Activated naive CD8-positive, alpha-beta T cell treated with anti-CD3 and anti-CD28 coated beads for 36 hours (primary cell): Measurements from ENCODE around the gene ADAMTS19. TPM values are rescaled to one million over a fixed set of nuclear protein-coding genes. Genes with fewer than 3 reads are reported as not detected.
"Not testable (repeated sequence)": the region's sequence is repeated elsewhere in the genome, so short reads cannot be mapped to it uniquely, and the experiment has no call there.

Source experiments
- DNase-seq: peaks from one replicate; pipeline ENCODE4 v3.0.0; 2021
- H3K27ac Mint-ChIP-seq: one replicate; pipeline ENCODE4 v1.8.0; 2022; ENCODE audit warnings: mild to moderate bottlenecking, moderate library complexity, mixed read lengths
- H3K27me3 Mint-ChIP-seq: one replicate; pipeline ENCODE4 v1.8.0; 2022; ENCODE audit warnings: mild to moderate bottlenecking, mixed read lengths
- H3K36me3 Mint-ChIP-seq: one replicate; pipeline ENCODE4 v1.8.0; 2021; ENCODE audit warnings: mild to moderate bottlenecking, mixed read lengths
- H3K4me1 Mint-ChIP-seq: one replicate; pipeline ENCODE4 v1.8.0; 2021; ENCODE audit warnings: mixed read lengths
- H3K4me3 Mint-ChIP-seq: one replicate; pipeline ENCODE4 v1.8.0; 2022; ENCODE audit warnings: mild to moderate bottlenecking, moderate library complexity, mixed read lengths
- H3K9me3 Mint-ChIP-seq: one replicate; pipeline ENCODE4 v1.8.0; 2022; ENCODE audit warnings: mixed read lengths
- total RNA-seq, 2 experiments: library from RNA; stranded (reverse); gene quantifications; one replicate each; pipeline ENCODE4 v1.2.3, GENCODE V29; 2021

The ADAMTS19 gene
- total RNA-seq, 2 experiments from 2014 or later: not detected

GRCh38 chr5:129506086-129506485 lies 46.0 kb downstream of the ADAMTS19 start:
- Mint-ChIP-seq H3K4me1 (no peaks in the 10 kb centered on the region), H3K27me3 (no peaks in the 10 kb centered on the region), H3K9me3 (peaks cover 1% of the 10 kb centered on the region), H3K27ac (no peak overlapping the region), H3K36me3 (no peaks in the 10 kb centered on the region), H3K4me3 (no peak overlapping the region)
- no peak for DNase-seq

DNA sequence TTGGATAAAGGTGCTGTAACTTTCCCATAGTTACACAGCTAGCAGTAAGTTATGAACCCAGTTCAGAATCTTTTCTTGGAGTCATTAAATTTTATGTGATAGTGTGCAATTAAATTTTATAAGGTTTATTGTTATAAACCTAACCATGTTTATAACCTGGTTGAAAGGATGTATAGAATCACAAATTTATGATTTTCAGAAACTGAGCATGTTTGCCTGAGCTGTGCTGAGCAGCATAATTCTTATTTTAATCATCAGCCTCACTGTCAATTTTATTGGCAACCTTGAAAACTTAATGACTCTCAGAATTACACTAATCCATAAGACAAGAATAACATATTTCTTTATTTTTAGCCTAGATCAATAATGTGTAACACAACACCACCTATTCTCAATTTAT lies 46.9 kb downstream of the ADAMTS19 start:
- peaks cover 1% of the 10 kb centered on the region for H3K9me3 Mint-ChIP-seq
- no peak overlapping the region for H3K27ac Mint-ChIP-seq
- DNase-seq: no peak
- no peak overlapping the region for H3K4me3 Mint-ChIP-seq
- H3K36me3 Mint-ChIP-seq: no peaks in the 10 kb centered on the region
- no peaks in the 10 kb centered on the region for H3K4me1 Mint-ChIP-seq
- no peaks in the 10 kb centered on the region for H3K27me3 Mint-ChIP-seq

DNA sequence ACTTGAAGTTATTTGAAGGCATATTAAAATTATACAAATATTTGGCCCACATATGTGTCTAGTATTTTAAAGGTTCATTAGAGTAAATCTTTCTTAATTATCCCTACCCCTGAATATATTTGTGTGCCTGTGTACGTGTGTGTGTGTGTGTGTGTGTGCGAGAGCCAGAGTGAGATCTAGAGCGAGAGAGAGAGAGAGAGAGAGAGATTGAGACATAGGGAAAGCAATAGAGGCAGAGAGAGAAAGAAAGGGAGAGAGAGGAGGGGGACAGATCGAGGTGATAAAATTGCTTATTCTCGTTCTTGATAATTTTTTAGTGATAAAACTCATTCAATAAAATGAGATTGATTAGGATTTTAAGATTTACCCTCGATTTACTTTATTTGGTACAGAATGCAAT lies 47.4 kb downstream of the ADAMTS19 start:
- Mint-ChIP-seq H3K36me3 (no peaks in the 10 kb centered on the region), H3K4me3 (no peak overlapping the region), H3K27ac (no peak overlapping the region), H3K9me3 (peaks cover 1% of the 10 kb centered on the region), H3K27me3 (no peaks in the 10 kb centered on the region), H3K4me1 (no peaks in the 10 kb centered on the region)
- DNase-seq: no peak

GRCh38 chr5:129508606-129509005 lies 48.5 kb downstream of the ADAMTS19 start:
- no peaks in the 10 kb centered on the region for H3K27me3 Mint-ChIP-seq
- H3K36me3 Mint-ChIP-seq: no peaks in the 10 kb centered on the region
- no peaks in the 10 kb centered on the region for H3K4me1 Mint-ChIP-seq
- no peak overlapping the region for H3K27ac Mint-ChIP-seq
- peaks cover 1% of the 10 kb centered on the region for H3K9me3 Mint-ChIP-seq
- H3K4me3 Mint-ChIP-seq: no peak overlapping the region
- DNase-seq: no peak

DNA sequence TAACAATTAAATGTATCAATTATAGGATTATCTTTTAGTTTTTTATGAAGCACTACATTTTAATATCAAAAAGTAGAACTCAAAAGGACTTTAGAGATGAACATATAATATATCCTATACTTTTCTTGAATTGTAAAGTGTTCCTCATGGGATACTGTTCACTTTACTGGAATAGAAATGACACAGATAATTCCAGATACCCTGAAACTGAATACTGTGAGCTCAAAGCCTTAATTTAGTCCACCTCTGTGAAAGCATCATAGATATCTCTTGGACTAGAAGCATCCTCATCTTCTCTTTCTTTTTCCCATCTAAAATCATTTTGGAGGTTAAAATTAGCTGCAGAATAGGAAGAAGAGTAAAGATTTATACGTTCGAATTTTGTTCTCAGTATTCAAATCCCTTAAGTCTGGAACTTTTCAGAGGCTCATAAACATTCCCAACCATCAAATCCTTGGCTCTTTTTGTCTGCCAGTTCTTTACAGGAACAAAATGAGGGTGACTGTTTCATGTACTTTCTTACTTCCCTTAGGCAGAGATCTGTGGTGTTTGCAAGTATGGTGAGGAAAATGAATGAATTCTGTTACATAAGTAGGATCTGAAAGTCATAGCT lies 49.4 kb downstream of the ADAMTS19 start:
- Mint-ChIP-seq H3K9me3 (peaks cover 1% of the 10 kb centered on the region), H3K36me3 (no peaks in the 10 kb centered on the region), H3K27ac (no peak overlapping the region), H3K4me1 (no peaks in the 10 kb centered on the region), H3K27me3 (no peaks in the 10 kb centered on the region), H3K4me3 (no peak overlapping the region)
- DNase-seq: no peak

DNA sequence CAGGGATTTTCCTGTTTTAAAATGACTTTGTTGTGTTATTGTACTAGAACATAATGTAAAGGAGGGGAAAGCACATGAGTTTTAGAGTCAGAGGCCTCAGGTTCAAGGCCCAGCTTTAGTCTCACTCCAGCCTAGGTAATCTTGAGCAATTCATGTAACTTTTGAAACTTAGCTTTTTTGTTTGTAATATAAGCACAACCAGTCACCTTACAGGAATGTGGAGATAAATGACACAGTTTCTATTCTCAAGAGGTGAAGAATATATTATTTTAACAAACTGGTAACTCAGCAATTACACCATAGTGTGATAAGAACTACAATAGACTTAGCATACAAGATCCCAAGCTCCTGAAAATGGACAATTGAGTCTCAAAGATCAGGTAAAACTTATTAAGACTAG lies 51.2 kb downstream of the ADAMTS19 start:
- no peak overlapping the region for H3K27ac Mint-ChIP-seq
- no peaks in the 10 kb centered on the region for H3K36me3 Mint-ChIP-seq

DNA sequence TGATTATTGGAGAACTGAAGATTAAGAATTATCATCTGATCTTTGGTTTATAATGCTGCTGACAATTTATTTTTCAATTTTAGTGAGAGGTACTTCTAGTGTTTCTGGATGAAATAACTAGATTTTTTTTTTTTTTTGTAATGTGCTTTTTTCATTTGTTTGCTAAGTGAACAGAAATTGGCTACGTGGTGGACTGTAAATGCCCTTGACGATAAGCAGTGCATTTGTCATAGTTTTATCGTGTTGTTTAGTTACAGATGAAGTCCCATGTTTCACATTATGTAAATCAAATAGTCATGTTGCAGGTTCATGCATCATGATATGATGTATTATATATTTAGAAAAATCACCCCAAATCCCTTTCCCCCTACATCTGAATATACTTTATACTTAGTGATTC lies 81.0 kb downstream of the ADAMTS19 start:
- Mint-ChIP-seq H3K9me3 (peaks cover 2% of the 10 kb centered on the region), H3K27ac (no peak overlapping the region), H3K36me3 (no peaks in the 10 kb centered on the region), H3K27me3 (no peaks in the 10 kb centered on the region), H3K4me1 (no peaks in the 10 kb centered on the region), H3K4me3 (no peak overlapping the region)
- no peak for DNase-seq

More for the DNA sequence above, 51.2 kb downstream of the ADAMTS19 start:
- no peak for DNase-seq
- Mint-ChIP-seq H3K27me3 (no peaks in the 10 kb centered on the region), H3K4me1 (no peaks in the 10 kb centered on the region), H3K9me3 (peaks cover 1% of the 10 kb centered on the region), H3K4me3 (no peak overlapping the region)

DNA sequence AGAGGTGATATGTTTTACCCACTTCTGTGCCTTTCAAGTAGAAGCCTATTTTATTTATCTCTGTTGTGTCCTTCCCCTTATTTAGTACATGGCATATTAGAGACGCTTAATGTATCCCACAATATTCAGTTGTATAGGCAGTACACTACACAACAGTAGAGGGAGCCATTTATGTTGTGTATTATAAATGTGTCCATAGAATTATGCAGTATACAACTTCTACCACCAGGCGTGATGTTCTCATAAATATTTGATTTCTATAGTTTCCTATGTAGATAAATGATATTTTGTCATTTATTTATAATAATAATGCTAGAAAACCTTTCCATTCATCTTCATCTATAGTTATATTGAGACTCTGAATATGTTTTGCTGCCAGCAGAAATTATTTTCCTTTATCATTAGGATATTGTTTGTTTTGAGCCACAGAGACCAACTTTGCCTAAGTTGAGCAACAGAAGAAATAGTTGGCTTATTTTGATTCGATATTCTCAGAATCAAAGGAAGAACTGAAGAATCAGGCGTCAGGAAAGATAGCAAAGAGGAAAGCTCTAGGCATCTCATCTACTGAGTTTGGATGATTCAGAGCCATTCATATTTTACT lies 81.7 kb downstream of the ADAMTS19 start:
- Mint-ChIP-seq H3K4me3 (no peak overlapping the region), H3K27me3 (no peaks in the 10 kb centered on the region), H3K36me3 (no peaks in the 10 kb centered on the region), H3K4me1 (no peaks in the 10 kb centered on the region), H3K9me3 (peaks cover 5% of the 10 kb centered on the region), H3K27ac (no peak overlapping the region)
- no peak for DNase-seq

GRCh38 chr5:129547137-129547536 lies 87.0 kb downstream of the ADAMTS19 start:
- peaks cover 11% of the 10 kb centered on the region for H3K9me3 Mint-ChIP-seq
- no peaks in the 10 kb centered on the region for H3K36me3 Mint-ChIP-seq
- no peak overlapping the region for H3K4me3 Mint-ChIP-seq
- DNase-seq: no peak
- H3K4me1 Mint-ChIP-seq: no peaks in the 10 kb centered on the region
- no peaks in the 10 kb centered on the region for H3K27me3 Mint-ChIP-seq
- H3K27ac Mint-ChIP-seq: no peak overlapping the region

DNA sequence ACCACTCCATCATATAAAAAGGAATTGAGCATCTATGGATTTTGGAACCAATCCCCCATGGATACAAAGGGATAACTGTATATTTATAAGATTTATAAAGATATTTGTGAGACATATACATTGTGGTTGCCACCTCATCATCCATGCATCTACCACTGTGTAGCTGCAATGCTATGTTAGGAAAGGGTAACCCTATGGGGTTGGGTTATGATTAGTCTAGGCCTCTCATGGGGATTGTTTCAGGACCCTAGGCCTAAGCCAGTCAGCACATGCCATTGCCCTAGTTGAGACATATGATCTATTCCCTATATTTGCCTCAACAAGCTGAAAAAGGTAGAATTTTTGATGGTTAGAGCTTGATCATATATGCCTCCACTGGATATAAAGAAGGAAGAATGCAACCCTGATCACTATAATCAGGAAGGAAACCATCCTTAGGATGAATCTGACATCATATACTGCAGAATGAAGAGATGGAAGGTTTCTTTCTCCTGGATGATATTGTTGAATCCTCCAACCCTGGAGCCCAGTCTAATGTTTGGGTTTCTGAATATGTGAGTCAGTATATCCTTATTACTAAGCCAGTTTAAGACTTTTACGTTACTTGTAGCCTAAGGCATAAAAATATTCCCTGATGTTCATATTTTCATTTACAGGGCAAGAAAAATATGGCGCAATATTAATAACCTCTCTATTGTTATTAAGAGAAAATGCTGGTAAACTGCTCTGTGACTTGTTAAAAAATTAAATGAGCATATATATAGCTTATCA lies 94.2 kb downstream of the ADAMTS19 start:
- Mint-ChIP-seq H3K27me3 (no peaks in the 10 kb centered on the region), H3K9me3 (no peaks in the 10 kb centered on the region), H3K4me1 (no peaks in the 10 kb centered on the region)

DNA sequence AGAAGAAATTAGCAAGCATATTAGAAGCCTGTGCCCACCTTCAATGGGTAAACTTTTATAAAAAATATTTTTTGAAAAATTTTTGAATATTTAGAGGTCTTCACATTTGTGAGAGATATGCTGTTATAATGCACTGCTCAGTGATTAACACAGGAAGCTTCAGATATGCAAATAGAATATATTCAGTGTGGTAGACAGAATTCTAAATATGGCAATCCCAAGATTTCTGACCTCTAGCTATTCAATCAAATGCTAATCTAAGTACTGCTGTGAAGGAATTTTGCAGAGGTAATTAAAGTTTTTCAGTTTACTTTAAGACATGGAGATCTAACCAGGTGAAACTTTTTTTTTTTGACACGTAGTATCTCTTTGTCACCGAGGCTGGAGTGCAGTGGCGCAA lies 103.5 kb downstream of the ADAMTS19 start:
- no peaks in the 10 kb centered on the region for H3K4me1 Mint-ChIP-seq
- H3K27me3 Mint-ChIP-seq: no peaks in the 10 kb centered on the region
- H3K9me3 Mint-ChIP-seq: no peaks in the 10 kb centered on the region
- no peak overlapping the region for H3K27ac Mint-ChIP-seq
- no peak overlapping the region for H3K4me3 Mint-ChIP-seq
- no peaks in the 10 kb centered on the region for H3K36me3 Mint-ChIP-seq
- no peak for DNase-seq

More for the DNA sequence above, 94.2 kb downstream of the ADAMTS19 start:
- DNase-seq: no peak
- no peak overlapping the region for H3K4me3 Mint-ChIP-seq
- no peak overlapping the region for H3K27ac Mint-ChIP-seq
- H3K36me3 Mint-ChIP-seq: no peaks in the 10 kb centered on the region

DNA sequence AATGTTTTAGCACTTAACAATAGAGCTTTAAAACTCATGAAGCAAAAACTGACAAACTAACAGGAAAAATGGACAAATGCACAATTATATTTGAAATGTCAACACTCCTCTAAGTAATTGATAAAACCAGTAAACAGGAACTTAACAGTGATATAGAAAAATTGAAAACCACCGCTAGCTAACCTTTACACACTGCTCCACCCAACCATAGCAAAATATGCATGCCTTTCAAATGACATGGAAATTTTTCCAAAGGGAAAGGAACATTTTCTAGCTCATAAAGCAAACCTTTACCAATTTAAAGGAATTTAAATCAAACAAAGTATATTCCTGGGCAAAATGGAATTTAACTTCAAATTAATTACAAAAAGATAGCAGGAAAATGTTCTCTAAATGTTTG lies 109.2 kb downstream of the ADAMTS19 start:
- Mint-ChIP-seq H3K4me3 (no peak overlapping the region), H3K36me3 (no peaks in the 10 kb centered on the region), H3K4me1 (no peaks in the 10 kb centered on the region), H3K27me3 (no peaks in the 10 kb centered on the region), H3K27ac (no peak overlapping the region), H3K9me3 (no peaks in the 10 kb centered on the region)
- no peak for DNase-seq

DNA sequence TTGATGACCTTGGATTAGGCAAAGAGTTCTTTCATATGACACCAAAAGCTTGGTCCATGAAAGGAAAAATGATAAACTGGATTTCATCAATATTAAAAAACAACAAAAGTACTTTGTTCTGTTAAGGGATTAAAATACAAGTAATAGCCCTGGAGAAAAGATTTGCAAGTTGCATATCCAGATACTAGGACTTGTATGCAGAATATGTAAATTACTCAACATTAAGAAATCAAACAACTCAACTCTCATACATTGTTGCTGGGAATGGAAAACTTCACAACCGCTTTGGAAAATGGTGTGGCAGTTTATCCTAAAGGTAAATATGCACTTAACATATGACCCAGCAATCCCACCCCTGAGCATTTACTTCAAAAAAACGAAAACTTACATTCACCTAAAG lies 112.0 kb downstream of the ADAMTS19 start:
- H3K4me3 Mint-ChIP-seq: no peak overlapping the region
- no peaks in the 10 kb centered on the region for H3K36me3 Mint-ChIP-seq
- H3K9me3 Mint-ChIP-seq: no peaks in the 10 kb centered on the region
- no peaks in the 10 kb centered on the region for H3K27me3 Mint-ChIP-seq
- no peak overlapping the region for H3K27ac Mint-ChIP-seq
- DNase-seq: no peak
- no peaks in the 10 kb centered on the region for H3K4me1 Mint-ChIP-seq

GRCh38 chr5:129584496-129584895 lies 124.4 kb downstream of the ADAMTS19 start:
- H3K27ac Mint-ChIP-seq, H3K27me3 Mint-ChIP-seq, H3K4me1 Mint-ChIP-seq, H3K9me3 Mint-ChIP-seq, H3K36me3 Mint-ChIP-seq, DNase-seq, H3K4me3 Mint-ChIP-seq: not testable (repeated sequence)

DNA sequence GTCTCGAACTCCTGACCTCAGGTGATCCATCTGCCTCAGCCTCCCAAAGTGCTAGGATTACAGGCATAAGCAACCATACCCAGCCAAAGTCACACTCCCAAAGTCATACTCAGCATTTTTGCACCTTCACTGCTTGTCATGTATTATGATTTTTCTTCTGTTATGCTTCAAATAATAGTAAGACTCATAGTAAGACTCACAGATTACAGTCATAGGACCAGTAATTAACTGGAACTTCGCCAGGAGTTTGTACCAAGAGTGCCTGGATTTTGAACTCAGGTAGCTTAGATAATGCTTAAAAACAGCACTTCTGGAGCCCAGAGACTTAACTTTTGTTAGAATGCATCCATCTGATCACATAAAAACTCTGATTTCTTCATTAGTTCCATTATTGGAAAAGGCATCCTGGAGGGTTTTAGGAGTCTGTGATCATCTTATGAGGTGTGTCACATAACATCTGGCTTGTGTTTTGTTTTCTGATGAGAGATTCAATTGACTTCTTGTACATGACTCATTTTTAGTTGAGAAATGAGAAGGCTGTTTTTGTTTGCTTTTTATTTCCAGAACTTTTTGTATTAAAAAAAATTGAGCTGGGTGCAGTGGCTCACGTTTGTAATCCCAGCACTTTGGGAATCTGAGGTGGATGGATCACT lies 131.5 kb downstream of the ADAMTS19 start:
- H3K27me3 Mint-ChIP-seq: no peaks in the 10 kb centered on the region
- H3K4me3 Mint-ChIP-seq: no peak overlapping the region
- H3K4me1 Mint-ChIP-seq: no peaks in the 10 kb centered on the region
- no peaks in the 10 kb centered on the region for H3K9me3 Mint-ChIP-seq
- no peak overlapping the region for H3K27ac Mint-ChIP-seq
- no peak for DNase-seq
- H3K36me3 Mint-ChIP-seq: no peaks in the 10 kb centered on the region
